Measurements from ENCODE around the gene MSANTD3.

GRCh38 chr9:100436571-100436970 lies 9.6 kb downstream of the MSANTD3 start:
- no peak for TF ChIP-seq CTCF (CRISPR knock-in tag; IDR thresholded peaks at IDR 0.05)
- no peak for TF ChIP-seq ZNF614 (CRISPR knock-in tag; IDR thresholded peaks at IDR 0.05; ENCODE audit: borderline replicate concordance)
- TF ChIP-seq PBX3 (CRISPR knock-in tag; IDR thresholded peaks at IDR 0.05; ENCODE audit: borderline replicate concordance): no peak
- no peak for TF ChIP-seq POLR2AphosphoS5 (IDR thresholded peaks at IDR 0.05; ENCODE audit: low read depth, low read length)
- no peak for TF ChIP-seq FOSL1 (CRISPR knock-in tag; IDR thresholded peaks at IDR 0.05; ENCODE audit: borderline replicate concordance)
- no peak for TF ChIP-seq KDM1A (CRISPR knock-in tag; IDR thresholded peaks at IDR 0.05)
- TF ChIP-seq HMG20B (CRISPR knock-in tag; conservative IDR thresholded peaks at IDR 0.05): no peak
- TF ChIP-seq ZNF296 (CRISPR knock-in tag; conservative IDR thresholded peaks at IDR 0.05): no peak
- TF ChIP-seq EP300 (IDR thresholded peaks at IDR 0.05; ENCODE audit: low read depth in 2 of 2, low read length in 2 of 2): no peak
- TF ChIP-seq EP300 (CRISPR knock-in tag; IDR thresholded peaks at IDR 0.05; ENCODE audit: borderline replicate concordance): no peak
